GM18517 (cell line): ENCODE results near the gene KLK3.
"Not testable (repeated sequence)": the region's sequence is repeated elsewhere in the genome, so short reads cannot be mapped to it uniquely, and the experiment has no call there.

Source experiments
- ATAC-seq: cut with Tn5 transposase; IDR thresholded peaks from one replicate; pipeline ENCODE4 v1.9.1; 2021; ENCODE audit warnings: mild to moderate bottlenecking, moderate library complexity; ENCODE audit not compliant: unreplicated experiment

Gene KLK3

DNA sequence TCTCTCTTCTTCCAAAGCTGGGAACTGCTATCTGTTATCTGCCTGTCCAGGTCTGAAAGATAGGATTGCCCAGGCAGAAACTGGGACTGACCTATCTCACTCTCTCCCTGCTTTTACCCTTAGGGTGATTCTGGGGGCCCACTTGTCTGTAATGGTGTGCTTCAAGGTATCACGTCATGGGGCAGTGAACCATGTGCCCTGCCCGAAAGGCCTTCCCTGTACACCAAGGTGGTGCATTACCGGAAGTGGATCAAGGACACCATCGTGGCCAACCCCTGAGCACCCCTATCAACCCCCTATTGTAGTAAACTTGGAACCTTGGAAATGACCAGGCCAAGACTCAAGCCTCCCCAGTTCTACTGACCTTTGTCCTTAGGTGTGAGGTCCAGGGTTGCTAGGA lies 5.1 kb downstream of the KLK3 start:
- ATAC-seq: no peak

DNA sequence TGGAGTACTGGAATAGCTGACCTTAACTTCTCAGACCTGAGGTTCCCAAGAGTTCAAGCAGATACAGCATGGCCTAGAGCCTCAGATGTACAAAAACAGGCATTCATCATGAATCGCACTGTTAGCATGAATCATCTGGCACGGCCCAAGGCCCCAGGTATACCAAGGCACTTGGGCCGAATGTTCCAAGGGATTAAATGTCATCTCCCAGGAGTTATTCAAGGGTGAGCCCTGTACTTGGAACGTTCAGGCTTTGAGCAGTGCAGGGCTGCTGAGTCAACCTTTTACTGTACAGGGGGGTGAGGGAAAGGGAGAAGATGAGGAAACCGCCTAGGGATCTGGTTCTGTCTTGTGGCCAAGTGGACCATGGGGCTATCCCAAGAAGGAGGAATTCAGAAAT lies 6.3 kb downstream of the KLK3 start:
- ATAC-seq: no peak

- no peak for ATAC-seq
These were observed 7.0 kb downstream of the KLK3 start for GRCh38 chr19:50861496-50862286.

DNA sequence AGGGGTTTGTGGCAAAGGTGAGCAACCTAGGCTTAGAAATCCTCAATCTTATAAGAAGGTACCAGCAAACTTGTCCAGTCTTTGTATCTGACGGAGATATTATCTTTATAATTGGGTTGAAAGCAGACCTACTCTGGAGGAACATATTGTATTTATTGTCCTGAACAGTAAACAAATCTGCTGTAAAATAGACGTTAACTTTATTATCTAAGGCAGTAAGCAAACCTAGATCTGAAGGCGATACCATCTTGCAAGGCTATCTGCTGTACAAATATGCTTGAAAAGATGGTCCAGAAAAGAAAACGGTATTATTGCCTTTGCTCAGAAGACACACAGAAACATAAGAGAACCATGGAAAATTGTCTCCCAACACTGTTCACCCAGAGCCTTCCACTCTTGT lies 14.8 kb downstream of the KLK3 start:
- no peak for ATAC-seq

GRCh38 chr19:50870417-50871089 lies 15.8 kb downstream of the KLK3 start:
- ATAC-seq: no peak

- ATAC-seq: no peak
These were observed 18.3 kb downstream of the KLK3 start, which contains the start of gene KLK2 for GRCh38 chr19:50873056-50873455. TSS of gene KLK2 (plus strand) at chr19:50873439. CDS start at chr19:50873474, 35 bp downstream.

DNA sequence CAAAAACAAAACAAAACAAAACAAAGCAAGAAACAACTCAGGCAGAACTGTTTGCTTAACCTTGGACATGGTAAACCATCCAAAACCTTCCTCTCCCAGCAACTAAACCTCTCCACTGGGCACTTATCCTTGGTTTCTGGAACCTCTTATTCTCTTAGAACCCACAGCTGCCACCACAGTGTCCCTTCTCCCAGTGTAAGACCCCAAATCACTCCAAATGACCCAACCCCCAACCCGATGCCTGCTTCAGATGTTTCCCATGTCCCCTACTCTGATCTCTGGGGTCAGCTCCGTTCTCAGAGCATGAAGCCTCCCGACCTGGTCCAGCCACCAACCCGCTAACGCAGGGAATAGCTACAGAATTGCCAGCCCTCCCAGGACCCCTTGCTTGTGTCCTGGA lies 19.5 kb downstream of the KLK3 start:
- no peak for ATAC-seq

- no peak for ATAC-seq
These were observed 21.2 kb downstream of the KLK3 start for GRCh38 chr19:50875795-50876422.

GRCh38 chr19:50876456-50876855 lies 21.7 kb downstream of the KLK3 start:
- no peak for ATAC-seq

GRCh38 chr19:50877338-50877737 lies 22.6 kb downstream of the KLK3 start:
- no peak for ATAC-seq

GRCh38 chr19:50878851-50879250 lies 24.1 kb downstream of the KLK3 start:
- ATAC-seq: no peak

DNA sequence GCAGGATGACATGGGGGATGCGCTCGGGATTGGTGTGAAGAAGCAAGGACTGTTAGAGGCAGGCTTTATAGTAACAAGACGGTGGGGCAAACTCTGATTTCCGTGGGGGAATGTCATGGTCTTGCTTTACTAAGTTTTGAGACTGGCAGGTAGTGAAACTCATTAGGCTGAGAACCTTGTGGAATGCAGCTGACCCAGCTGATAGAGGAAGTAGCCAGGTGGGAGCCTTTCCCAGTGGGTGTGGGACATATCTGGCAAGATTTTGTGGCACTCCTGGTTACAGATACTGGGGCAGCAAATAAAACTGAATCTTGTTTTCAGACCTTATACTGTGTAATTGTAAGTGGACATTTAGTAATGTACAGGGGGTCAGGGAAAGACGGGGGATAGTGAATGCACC lies 25.5 kb downstream of the KLK3 start:
- ATAC-seq: no peak

- ATAC-seq: no peak
These were observed 27.5 kb downstream of the KLK3 start for GRCh38 chr19:50882188-50882587.

DNA sequence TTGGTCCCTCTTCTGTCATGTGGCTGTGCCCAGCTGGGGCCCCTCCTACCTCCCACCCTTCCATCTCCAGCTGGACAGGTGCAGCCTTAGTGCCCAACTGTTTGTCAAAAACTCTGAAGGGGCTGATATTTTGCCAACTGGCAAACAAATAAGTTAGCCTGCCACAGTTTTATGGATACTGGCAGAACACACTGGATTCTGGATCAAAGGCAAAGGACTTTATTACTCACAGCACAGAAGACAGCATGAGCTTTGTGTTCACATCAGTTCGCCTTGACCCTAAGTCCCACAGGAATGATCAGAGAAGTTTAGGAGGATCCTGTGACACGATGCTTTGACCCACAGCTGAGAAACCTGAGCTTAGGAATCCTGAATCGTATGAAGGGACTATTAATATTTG lies 34.9 kb downstream of the KLK3 start:
- no peak for ATAC-seq

- ATAC-seq: no peak
These were observed 35.9 kb downstream of the KLK3 start for GRCh38 chr19:50890422-50891252.

DNA sequence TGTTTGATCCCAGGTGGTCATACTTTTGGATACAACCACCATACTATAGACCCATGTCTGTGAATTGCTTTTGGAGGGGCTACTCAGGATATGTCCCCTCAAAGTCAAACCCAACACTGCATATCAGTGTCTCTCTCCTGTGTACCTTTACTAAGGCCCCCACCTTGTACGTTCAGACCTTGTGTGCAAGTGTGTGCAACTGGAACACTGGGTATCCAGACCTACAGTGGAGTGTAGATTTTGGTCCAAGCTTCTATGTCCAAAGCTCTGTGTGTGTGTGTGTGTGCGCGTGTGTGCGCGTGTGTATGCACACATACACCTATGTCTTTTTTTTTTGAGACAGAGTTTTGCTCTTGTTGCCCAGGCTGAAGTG lies 36.5 kb downstream of the KLK3 start:
- no peak for ATAC-seq

DNA sequence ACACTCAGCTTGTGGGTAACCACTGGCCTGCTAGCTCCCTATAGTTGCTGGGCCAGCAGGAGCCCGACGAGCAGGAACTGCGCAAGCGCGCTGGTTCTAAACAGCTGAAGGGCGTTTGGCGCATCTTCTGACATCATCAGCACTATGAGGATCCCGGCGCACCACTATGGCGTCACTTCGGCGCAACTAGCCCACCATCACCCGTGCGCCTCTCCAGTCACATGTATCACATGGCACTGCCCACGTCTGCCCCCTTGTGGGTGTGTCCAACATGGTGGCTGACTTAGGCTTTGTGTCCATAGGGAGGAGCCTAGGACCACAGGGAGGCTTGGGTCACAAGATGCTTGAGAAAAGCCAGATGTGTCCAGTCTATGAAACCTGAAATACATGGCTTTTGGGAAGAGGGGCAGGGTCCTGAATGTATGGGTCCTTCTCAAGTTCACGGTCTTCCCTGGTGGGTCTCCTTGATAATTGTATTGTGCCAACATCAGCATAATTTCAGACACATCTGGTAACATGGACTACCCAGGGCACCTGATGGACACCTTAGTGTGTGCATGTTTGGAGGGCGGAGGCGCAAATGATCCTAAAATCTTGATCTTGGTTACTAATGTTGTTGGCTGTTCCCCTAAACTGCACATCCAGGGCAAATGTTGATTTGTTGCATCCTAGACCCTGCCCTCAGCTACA lies 38.5 kb downstream of the KLK3 start:
- ATAC-seq: no peak

GRCh38 chr19:50894478-50895356 lies 40.0 kb downstream of the KLK3 start:
- no peak for ATAC-seq

- not testable (repeated sequence) for ATAC-seq
These were observed 41.4 kb downstream of the KLK3 start for GRCh38 chr19:50896089-50896590.
